ENCODE measurements around the gene SLMAP. TPM values are rescaled to one million over a fixed set of nuclear protein-coding genes. Genes with fewer than 3 reads are reported as not detected.
A peak's percentile ranks its signal among the peaks of the same experiment; 100 is the strongest.

Gene SLMAP
- total RNA-seq, 1 donor from 2014 or later, result 502 TPM

- intact Hi-C loops (cut with DNase I), result no loop called here
- DNase-seq (ENCODE audit: low spot score in 2 of 2), result no peak
- no peak for TF ChIP-seq CTCF (IDR thresholded peaks at IDR 0.05)
- Histone ChIP-seq H3K27me3 (no peaks in the 10 kb centered on the region), H3K9me3 (no peaks in the 10 kb centered on the region), H3K36me3 (no peaks in the 10 kb centered on the region), H3K4me3 (no peak overlapping the region), H3K27ac (no peak overlapping the region), H3K4me1 (no peaks in the 10 kb centered on the region)
Measured at GRCh38 chr3:57972531-57973111, 216.5 kb downstream of the SLMAP start.

GRCh38 chr3:57973715-57974477 lies 217.8 kb downstream of the SLMAP start:
- DNase-seq (ENCODE audit: low spot score in 2 of 2), result no peak
- TF ChIP-seq CTCF (IDR thresholded peaks at IDR 0.05), result no peak
- H3K27me3 ChIP-seq, result no peaks in the 10 kb centered on the region
- intact Hi-C loops (cut with DNase I), result no loop called here
- no peaks in the 10 kb centered on the region for H3K36me3 ChIP-seq
- no peak overlapping the region for H3K4me3 ChIP-seq
- H3K27ac ChIP-seq, result no peak overlapping the region
- no peaks in the 10 kb centered on the region for H3K9me3 ChIP-seq
- H3K4me1 ChIP-seq, result no peaks in the 10 kb centered on the region

- Histone ChIP-seq H3K27me3 (no peaks in the 10 kb centered on the region), H3K36me3 (no peaks in the 10 kb centered on the region), H3K9me3 (no peaks in the 10 kb centered on the region), H3K4me3 (no peak overlapping the region), H3K4me1 (no peaks in the 10 kb centered on the region), H3K27ac (peak overlapping the region in 1 of 2 donors; percentile 45)
- intact Hi-C loops (cut with DNase I), result no loop called here
- no peak for TF ChIP-seq CTCF (IDR thresholded peaks at IDR 0.05)
- DNase-seq (ENCODE audit: low spot score in 2 of 2), result no peak
Measured at GRCh38 chr3:57974796-57975388, 218.8 kb downstream of the SLMAP start.

GRCh38 chr3:57977818-57978235 lies 221.7 kb downstream of the SLMAP start:
- intact Hi-C loops (cut with DNase I), result no loop called here
- no peak overlapping the region for H3K4me3 ChIP-seq
- no peak for DNase-seq (ENCODE audit: low spot score in 2 of 2)
- no peaks in the 10 kb centered on the region for H3K4me1 ChIP-seq
- H3K36me3 ChIP-seq, result no peaks in the 10 kb centered on the region
- no peak for TF ChIP-seq CTCF (IDR thresholded peaks at IDR 0.05)
- H3K9me3 ChIP-seq, result no peaks in the 10 kb centered on the region
- H3K27ac ChIP-seq, result no peak overlapping the region
- no peaks in the 10 kb centered on the region for H3K27me3 ChIP-seq

GRCh38 chr3:57978316-57978715 lies 222.2 kb downstream of the SLMAP start:
- Histone ChIP-seq H3K9me3 (no peaks in the 10 kb centered on the region), H3K27ac (no peak overlapping the region), H3K27me3 (no peaks in the 10 kb centered on the region), H3K4me3 (no peak overlapping the region), H3K36me3 (no peaks in the 10 kb centered on the region), H3K4me1 (no peaks in the 10 kb centered on the region)
- DNase-seq (ENCODE audit: low spot score in 2 of 2), result no peak
- TF ChIP-seq CTCF (IDR thresholded peaks at IDR 0.05), result no peak
- intact Hi-C loops (cut with DNase I), result no loop called here

Other genes starting within 250 kb of the SLMAP start
- gene DNAH12, start 212.0 kb upstream of the SLMAP start, total RNA-seq, result not detected
- 3.0 TPM for gene PDE12, start 200.0 kb upstream of the SLMAP start, total RNA-seq
- gene ARF4, start 159.0 kb upstream of the SLMAP start, total RNA-seq, result 50.0 TPM
- 11.6 TPM for gene DENND6A, start 63.2 kb upstream of the SLMAP start, total RNA-seq

Measured in ascending aorta (tissue), 2 donors.